GM12878 (cell line): ENCODE data around the gene TBX10. TPM values are rescaled to one million over a fixed set of nuclear protein-coding genes. Genes with fewer than 3 reads are reported as not detected.

Experiments
- ATAC-seq: fragments of 200-7000 bp; cut with Tn5 transposase; 3 replicates; pipeline ENCODE4 v1.9.1; 2020; ENCODE audit warnings: mild to moderate bottlenecking, moderate library complexity
- BruUV-seq: library from RNA; stranded (reverse); fragments of 400-500 nt; replicated peaks from 2 replicates; lab custom pipeline; 2021; lab: Mats Ljungman, UMichigan
- CTCF ChIA-PET: fragments of 300-600 bp; sonication (Branson Sonifier 250); formaldehyde crosslinking; extraction: SDS; loops from one replicate; lab custom pipeline; 2021; ENCODE audit warnings: inconsistent platforms; lab: Yijun Ruan, JAX
- POLR2A ChIA-PET: fragments of 350-600 bp; formaldehyde crosslinking; extraction: SDS; loops from one replicate; lab custom pipeline; 2021; ENCODE audit warnings: inconsistent platforms; lab: Charles Lee
- RAD21 ChIA-PET: fragments of 300-600 bp; sonication (Branson Sonifier 250); formaldehyde crosslinking; loops from one replicate; lab custom pipeline; 2023; ENCODE audit warnings: antibody characterized with exemption; ENCODE audit not compliant: unreplicated experiment; lab: Charles Lee
- SMC1A ChIA-PET: fragments of 300-600 bp; sonication (Branson Sonifier 250); formaldehyde crosslinking; loops from one replicate; lab custom pipeline; 2023; ENCODE audit not compliant: unreplicated experiment, uncharacterized antibody; lab: Charles Lee
- DNase-seq: peaks from one replicate; pipeline ENCODE4 v3.0.0-alpha.2; 2011; ENCODE audit warnings: low read depth, low spot score
- FAIRE-seq: peaks from 3 replicates; lab custom pipeline; 2011; peaks lifted over from hg19 to GRCh38; lab: Jason Lieb, UNC
- H2AFZ ChIP-seq: 2 replicates; pipeline ENCODE4 v1.6.0; 2011; ENCODE audit warnings: low read depth, low read length, control low read depth; ENCODE audit not compliant: control insufficient read depth
- H3K27ac ChIP-seq: 2 replicates; pipeline ENCODE4 v1.5.1; 2011; ENCODE audit warnings: control low read depth; ENCODE audit not compliant: control insufficient read depth, insufficient read depth
- H3K27me3 ChIP-seq, 2 experiments: replicated peaks in 1 of 2; 2 replicates each; pipeline versions ENCODE4 v1.6.0 to v1.6.1; 2011; ENCODE audit warnings: low read length in 1 of 2; ENCODE audit not compliant: control insufficient read depth in 2 of 2, insufficient read depth in 2 of 2
- H3K36me3 ChIP-seq, 2 experiments: 2 replicates each; pipeline ENCODE4 v1.5.1; 2011; ENCODE audit warnings: low read length in 1 of 2; ENCODE audit not compliant: control insufficient read depth in 2 of 2, insufficient read depth in 2 of 2
- H3K4me1 ChIP-seq: 2 replicates; pipeline ENCODE4 v1.6.1; 2011; ENCODE audit warnings: mild to moderate bottlenecking, low read length, moderate library complexity, mixed read lengths; ENCODE audit not compliant: control insufficient read depth, insufficient read depth
- H3K4me2 ChIP-seq: 2 replicates; pipeline ENCODE4 v1.6.0; 2011; ENCODE audit warnings: control low read depth; ENCODE audit not compliant: control insufficient read depth, insufficient read depth
- H3K4me3 ChIP-seq: fragments of 200-600 bp; sonication (generic); 2 replicates; pipeline ENCODE4 v1.5.1; 2016
- H3K79me2 ChIP-seq: 2 replicates; pipeline ENCODE4 v1.6.0; 2011; ENCODE audit warnings: low read length; ENCODE audit not compliant: control insufficient read depth, insufficient read depth
- H3K9ac ChIP-seq: 2 replicates; pipeline ENCODE4 v1.8.0; 2011; ENCODE audit warnings: low read length, control low read depth, mixed read lengths; ENCODE audit not compliant: control insufficient read depth, insufficient read depth
- H3K9me3 ChIP-seq: replicated peaks from 3 replicates; pipeline ENCODE4 v1.5.1; 2011; ENCODE audit warnings: mild to moderate bottlenecking, low read length; ENCODE audit not compliant: control insufficient read depth, insufficient read depth
- H4K20me1 ChIP-seq: 2 replicates; pipeline ENCODE4 v1.6.0; 2011; ENCODE audit not compliant: control insufficient read depth, insufficient read depth
- ATF7 ChIP-seq: fragments of 450-650 bp; IDR thresholded peaks from 2 replicates; pipeline ENCODE4 v1.6.1; 2016; ENCODE audit warnings: low read depth, mild to moderate bottlenecking
- BCLAF1 ChIP-seq: fragments of 450-650 bp; IDR thresholded peaks from 2 replicates; pipeline ENCODE4 v1.6.1; 2017; ENCODE audit warnings: antibody characterized with exemption, mild to moderate bottlenecking, moderate library complexity
- CEBPB ChIP-seq, 2 experiments: fragments of 150-350 bp in 1 of 2; IDR thresholded peaks; 2 replicates each; pipeline ENCODE4 v1.6.1; 2012 to 2014; ENCODE audit warnings: low read depth in 2 of 2, low read length in 2 of 2, borderline replicate concordance in 1 of 2, inconsistent platforms in 1 of 2
- HDGF ChIP-seq: fragments of 450-650 bp; IDR thresholded peaks from 2 replicates; pipeline ENCODE4 v1.6.1; 2016; ENCODE audit warnings: antibody characterized with exemption
- JUND ChIP-seq: IDR thresholded peaks from 2 replicates; pipeline ENCODE4 v1.6.1; 2012; ENCODE audit warnings: low read depth, mild to moderate bottlenecking, low read length, improper control_type of control experiment, moderate library complexity
- MAX ChIP-seq: IDR thresholded peaks from 2 replicates; pipeline ENCODE4 v1.6.1; 2012; ENCODE audit warnings: low read depth, low read length, improper control_type of control experiment
- MTA2 ChIP-seq: fragments of 450-650 bp; IDR thresholded peaks from 2 replicates; pipeline ENCODE4 v1.6.1; 2016; ENCODE audit warnings: low read depth, mild to moderate bottlenecking, moderate library complexity
- PKNOX1 ChIP-seq: fragments of 450-650 bp; IDR thresholded peaks from 2 replicates; pipeline ENCODE4 v1.6.1; 2016; ENCODE audit warnings: mild to moderate bottlenecking
- PML ChIP-seq: IDR thresholded peaks from 2 replicates; pipeline ENCODE4 v1.6.1; 2012; ENCODE audit warnings: low read length, inconsistent platforms
- RB1 ChIP-seq: fragments of 450-650 bp; formaldehyde crosslinking; IDR thresholded peaks from 2 replicates; pipeline ENCODE4 v1.6.1; 2017; ENCODE audit warnings: mild to moderate bottlenecking, borderline replicate concordance
- SREBF2 ChIP-seq: IDR thresholded peaks from 2 replicates; pipeline ENCODE4 v1.6.1; 2012; ENCODE audit warnings: mild to moderate bottlenecking, low read length
- SRF ChIP-seq, 2 experiments: IDR thresholded peaks; 2 replicates each; pipeline ENCODE4 v1.6.1; 2011; ENCODE audit warnings: low read depth in 2 of 2, low read length in 2 of 2, mild to moderate bottlenecking in 1 of 2, moderate library complexity in 1 of 2
- SUZ12 ChIP-seq: fragments of 200-600 bp; sonication (generic); IDR thresholded peaks from one replicate; pipeline ENCODE4 v1.6.1; 2018; ENCODE audit warnings: antibody characterized with exemption, mild to moderate bottlenecking; ENCODE audit not compliant: unreplicated experiment
- TAF1 ChIP-seq: IDR thresholded peaks from 2 replicates; pipeline ENCODE4 v1.6.1; 2011; ENCODE audit warnings: mild to moderate bottlenecking, low read depth, low read length, borderline replicate concordance
- TCF12 ChIP-seq: IDR thresholded peaks from 2 replicates; pipeline ENCODE4 v1.6.1; 2011; ENCODE audit warnings: low read depth, mild to moderate bottlenecking, low read length
- ZNF274 ChIP-seq: IDR thresholded peaks from one replicate; pipeline ENCODE4 v1.8.0; 2011; ENCODE audit not compliant: insufficient read length, insufficient read depth
- ZZZ3 ChIP-seq: IDR thresholded peaks from 2 replicates; pipeline ENCODE4 v1.6.1; 2011; ENCODE audit warnings: low read depth; ENCODE audit not compliant: control insufficient read depth, insufficient read length
- WGBS: methylation state at CpG from one replicate; pipeline ENCODE4 v1.1.6; 2016; ENCODE audit warnings: low lambda C conversion rate; ENCODE audit not compliant: insufficient replicate concordance, insufficient coverage; ENCODE audit errors: missing lambda C conversion rate; 5-methylcytosine and 5-hydroxymethylcytosine counted together
- in situ Hi-C: fragments of 300-500 bp; cut with MboI; formaldehyde crosslinking; loops from 9 replicates; pipeline ENCODE4 v1.14.3; 2018; ENCODE audit warnings: mixed read lengths
- intact Hi-C: fragments of 100-400 bp; cut with micrococcal nuclease; formaldehyde crosslinking; loops from one replicate; pipeline ENCODE4 v1.14.2; 2022; ENCODE audit not compliant: unreplicated experiment
- polyA plus RNA-seq, 11 experiments: library from polyadenylated mRNA; depleted of rRNA in 4 of 11; unstranded in 6 of 11; stranded (reverse) in 5 of 11; fragments of >200 nt; fragmentation: Nextera tagmentation in 4 of 11; fragmentation: Illumina TruSeq in 1 of 11; extraction: Ambion mirVana in 4 of 11; extraction: Trizol in 1 of 11; gene quantifications; 1 replicate in 1 of 11; 2 replicates in 10 of 11; pipeline versions ENCODE4 v1.2.1 to v1.2.3, GENCODE V29; 2011 to 2016; ENCODE audit warnings: inconsistent platforms in 2 of 11, missing spikeins in 2 of 11, low read depth in 1 of 11
- total RNA-seq, 4 experiments: library from RNA; depleted of rRNA in 3 of 4; stranded (reverse); fragments of >200 nt in 3 of 4; fragmentation: Illumina TruSeq in 1 of 4; extraction: Trizol in 1 of 4; gene quantifications; 2 replicates each; pipeline versions ENCODE4 v1.2.1 to v1.2.3, GENCODE V29; 2013 to 2021

TBX10 gene
- total and polyA plus RNA-seq, 10 of the 15 experiments (the other 5 are each of a cell fraction or from before 2014, with no cell fraction given) = 0.10 to 0.44 (median 0.20) TPM; not detected in 4

GRCh38 chr11:67613960-67614715 is 25.4 kb downstream of the TBX10 start:
- intact Hi-C loops (loop anchor here (1.0 to 5.0 kb wide), 2 partner anchors 31 to 42 kb away; partner anchors contain the start of gene GSTP1), in situ Hi-C loops (no loop called here)
- Histone ChIP-seq H2AFZ (peak overlapping the region; percentile 89), H3K79me2 (no peaks in the 10 kb centered on the region), H3K4me2 (peak overlapping the region; percentile 69), H3K9ac (peak overlapping the region; percentile 76), H3K9me3 (no peaks in the 10 kb centered on the region), H3K4me3 (peak overlapping the region; percentile 46; the same call in 1 of the 2 replicates), H3K27ac (peak overlapping the region; percentile 97), H4K20me1 (no peaks in the 10 kb centered on the region), H3K36me3 (peaks cover 5 to 22% of the 10 kb centered on the region in 2 experiments; a peak in 3 of 4 replicates), H3K4me1 (peaks cover 22% of the 10 kb centered on the region), H3K27me3 (no peaks in the 10 kb centered on the region)
- DNase-seq (peak; percentile 88), ATAC-seq (peak; percentile 95), FAIRE-seq (peak; percentile 99)
- BruUV-seq = no TSS peak
- CTCF ChIA-PET = interaction anchor here (0.6 to 6.0 kb wide), 16 partner anchors 10 to 223 kb away, joined by 3 to 71 read pairs (median 6); partner anchors contain the start of genes ACY3, GSTP1 and NUDT8
- RAD21 ChIA-PET = interaction anchor here (0.6 to 2.9 kb wide), 13 partner anchors 12 to 153 kb away, joined by 3 to 26 read pairs (median 5); partner anchors contain the start of genes GSTP1 and NUDT8
- SMC1A ChIA-PET = interaction anchor here (0.6 to 3.4 kb wide), 10 partner anchors 10 to 146 kb away, joined by 3 to 15 read pairs (median 5); partner anchors contain the start of genes GSTP1 and NUDT8
- POLR2A ChIA-PET = interaction anchor here (0.7 to 3.5 kb wide), 12 partner anchors 12 to 270 kb away, joined by 3 to 25 read pairs (median 4); partner anchors contain the start of genes ACY3, GSTP1, NUDT8 and POLD4
- 4% methylated on average over 23 of the region's 23 CpGs for WGBS
- peak; percentile 55; the same call in 1 of the 2 replicates for TF ChIP-seq TCF12
- peak; percentile 90 for TF ChIP-seq PKNOX1
- peak; percentile 73 for TF ChIP-seq ATF7
- peak; percentile 76 for TF ChIP-seq MTA2
- no peak for TF ChIP-seq RB1
- TF ChIP-seq TAF1 = peak; percentile 73
- TF ChIP-seq SRF (IDR thresholded peaks at IDR 0.05; ENCODE audit: low read depth in 2 of 2, low read length in 2 of 2) = no peak
- TF ChIP-seq ZNF274 = no peak
- TF ChIP-seq MAX = peak; percentile 46; the same call in 1 of the 2 replicates
- TF ChIP-seq SUZ12 = no peak
- TF ChIP-seq JUND = no peak; the same call in 1 of the 2 replicates
- no peak for TF ChIP-seq CEBPB (IDR thresholded peaks at IDR 0.05; ENCODE audit: borderline replicate concordance in 1 of 2, low read depth in 2 of 2, low read length in 2 of 2)
- no peak for TF ChIP-seq ZZZ3
- no peak for TF ChIP-seq SREBF2
- TF ChIP-seq PML = peak; percentile 85; the same call in 1 of the 2 replicates
- peak; percentile 52; the same call in 1 of the 2 replicates for TF ChIP-seq HDGF
- no peak for TF ChIP-seq BCLAF1
